ENCODE data around the gene PTPRH.
"Not testable (repeated sequence)": the region's sequence is repeated elsewhere in the genome, so short reads cannot be mapped to it uniquely, and the experiment has no call there.

PTPRH gene

DNA sequence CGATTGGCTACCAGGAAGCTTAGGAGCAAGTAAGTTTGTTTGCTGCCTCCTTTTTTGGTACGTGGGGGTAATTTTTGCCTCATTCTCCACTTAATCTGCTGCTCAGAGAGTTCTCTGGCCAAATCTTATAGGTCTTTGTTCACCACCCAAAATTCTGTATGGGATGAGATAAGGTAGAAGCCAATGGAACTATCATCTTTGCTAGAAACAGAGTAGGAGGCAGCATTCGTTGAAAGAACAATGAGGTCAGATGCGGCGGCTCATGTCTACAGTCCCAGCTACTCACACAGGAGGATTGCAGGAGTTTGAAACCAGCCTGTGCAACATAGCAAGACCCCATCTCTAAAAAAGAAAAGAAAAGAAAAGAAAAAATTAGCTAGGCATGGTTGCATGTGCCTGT is 37.9 kb downstream of the PTPRH start:
- in situ Hi-C loops (cut with MboI; ENCODE audit: low pct_unique_long_range_greater_than_20kb, low sequenced_read_pairs): no loop called here
- no peak for DNase-seq

DNA sequence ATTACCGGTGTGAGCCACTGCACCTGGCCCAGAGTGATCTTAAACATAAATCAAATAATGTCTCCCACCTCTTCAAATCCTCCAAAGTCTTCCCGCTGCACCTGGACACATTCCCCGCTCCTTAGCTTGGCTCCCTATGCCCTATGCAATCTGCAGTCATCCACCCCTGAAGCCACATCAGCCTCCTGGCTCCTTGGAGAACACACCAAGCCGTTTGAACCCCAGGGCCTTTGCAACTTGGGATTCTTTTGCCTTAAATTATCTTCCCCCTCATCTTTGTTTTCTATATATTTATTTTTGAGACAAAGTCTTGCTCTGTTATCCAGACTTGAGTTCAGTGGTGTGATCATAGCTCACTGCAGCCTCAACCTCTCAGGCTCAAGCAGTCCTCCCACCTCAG is 40.2 kb downstream of the PTPRH start:
- in situ Hi-C loops (cut with MboI; ENCODE audit: low pct_unique_long_range_greater_than_20kb, low sequenced_read_pairs): no loop called here
- DNase-seq: no peak

DNA sequence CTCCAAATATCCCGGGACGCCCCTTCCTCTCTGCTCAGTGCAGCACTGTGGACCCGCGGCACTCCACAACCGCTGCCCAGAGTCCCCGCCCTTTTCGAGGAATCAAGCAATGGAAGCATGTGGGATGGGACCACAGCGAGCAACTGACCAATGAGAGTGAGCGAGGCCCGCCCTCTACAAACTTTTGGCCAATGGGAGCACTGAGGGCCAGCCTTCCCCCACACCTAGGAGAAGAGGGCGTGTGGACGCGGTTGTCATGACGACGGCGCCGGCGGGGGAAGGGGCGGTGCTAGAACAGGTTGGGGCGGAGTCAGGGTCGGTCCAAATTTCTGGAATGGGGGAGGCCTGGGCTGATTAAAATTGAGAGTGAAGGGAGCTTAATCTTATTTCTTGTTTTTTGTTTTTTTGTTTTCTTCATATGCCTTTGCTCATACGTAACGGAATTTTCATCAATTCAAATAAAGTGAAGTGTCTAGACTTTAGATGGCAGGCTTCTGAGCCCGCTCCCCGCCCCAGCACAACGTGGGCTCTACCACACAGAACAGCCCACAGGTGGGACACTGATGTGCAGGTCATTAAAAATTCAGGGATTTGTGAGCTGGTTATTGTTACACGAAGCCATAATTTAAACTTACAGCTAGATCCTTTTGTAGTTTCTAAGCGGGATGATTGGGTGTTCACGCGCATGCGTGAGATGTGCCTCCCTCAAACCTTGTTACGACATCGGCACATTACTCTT is 42.6 kb downstream of the PTPRH start, which contains the start of gene DNAAF3:
Gene DNAAF3, minus strand, starts transcription at position 84 of the 739 bp plus-strand sequence. CDS start 200 bp downstream, outside the sequence.
- DNase-seq: peak; percentile 98
- in situ Hi-C loops (cut with MboI; ENCODE audit: low pct_unique_long_range_greater_than_20kb, low sequenced_read_pairs): no loop called here

DNA sequence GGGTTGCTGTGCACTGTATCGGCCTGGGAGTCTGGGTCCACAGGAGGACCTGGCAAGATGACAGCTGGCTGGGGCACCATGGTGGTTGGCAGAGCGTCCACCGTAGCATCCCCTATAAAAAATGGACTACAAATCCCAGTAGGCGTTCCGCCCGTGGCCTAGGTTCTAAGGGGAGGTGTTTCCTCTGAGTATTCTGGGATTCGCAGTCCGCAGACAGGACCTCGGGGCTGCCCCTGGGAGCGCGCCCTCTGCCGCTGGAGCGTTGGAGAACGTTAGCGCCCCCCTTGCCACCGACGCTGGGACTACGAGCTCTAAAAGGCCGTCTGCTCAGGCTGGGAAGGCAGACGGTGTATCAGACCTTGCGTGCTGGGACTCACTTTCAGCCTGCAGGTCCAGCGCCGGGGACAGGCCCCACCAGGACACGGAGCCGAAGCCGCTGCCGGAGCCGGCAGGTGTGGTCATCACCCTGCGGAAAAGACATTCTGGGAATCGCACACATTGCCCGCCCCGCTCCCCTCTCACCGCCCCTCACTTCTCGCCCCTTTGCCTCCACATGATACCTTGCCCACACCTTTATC is 43.3 kb downstream of the PTPRH start:
- in situ Hi-C loops (cut with MboI; ENCODE audit: low pct_unique_long_range_greater_than_20kb, low sequenced_read_pairs): no loop called here
- DNase-seq: peak; percentile 88

DNA sequence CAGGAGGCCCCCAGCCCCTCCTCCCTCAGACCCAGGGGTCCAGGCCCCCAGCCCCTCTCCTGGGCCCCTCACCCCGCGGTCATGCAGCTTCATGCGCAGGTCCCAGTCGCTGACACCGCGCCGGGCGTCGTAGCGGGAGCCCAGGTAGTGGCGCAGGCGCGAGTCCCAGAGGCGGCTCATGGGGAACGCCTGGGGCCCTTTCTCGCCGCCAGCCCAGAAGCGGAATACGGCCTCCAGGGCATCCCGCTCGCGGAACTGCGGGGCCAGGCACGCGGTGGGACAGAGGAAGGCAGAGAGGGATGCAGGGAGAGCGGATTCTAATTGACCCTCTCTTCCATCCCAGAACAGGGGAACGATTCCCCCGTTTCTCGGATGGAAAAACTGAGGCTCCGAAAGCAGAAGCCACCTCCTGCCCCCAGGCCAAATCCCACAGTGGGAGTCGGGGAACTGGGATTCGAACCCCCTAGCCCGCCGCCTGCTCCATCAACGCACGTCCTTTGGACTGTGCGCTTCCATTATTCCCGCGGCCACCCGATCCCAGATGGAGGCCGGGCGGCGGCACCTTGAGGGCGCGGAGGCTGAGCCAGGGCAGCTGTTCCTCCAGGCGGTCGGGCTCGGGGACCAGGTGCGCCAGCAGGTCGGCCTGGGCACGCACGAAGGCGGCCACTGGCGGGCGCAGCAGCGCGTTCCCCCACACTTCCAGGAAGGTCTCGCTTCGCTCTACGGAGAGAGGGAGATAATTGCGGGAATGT is 47.6 kb downstream of the PTPRH start:
- in situ Hi-C loops (cut with MboI; ENCODE audit: low pct_unique_long_range_greater_than_20kb, low sequenced_read_pairs): no loop called here
- DNase-seq: no peak

DNA sequence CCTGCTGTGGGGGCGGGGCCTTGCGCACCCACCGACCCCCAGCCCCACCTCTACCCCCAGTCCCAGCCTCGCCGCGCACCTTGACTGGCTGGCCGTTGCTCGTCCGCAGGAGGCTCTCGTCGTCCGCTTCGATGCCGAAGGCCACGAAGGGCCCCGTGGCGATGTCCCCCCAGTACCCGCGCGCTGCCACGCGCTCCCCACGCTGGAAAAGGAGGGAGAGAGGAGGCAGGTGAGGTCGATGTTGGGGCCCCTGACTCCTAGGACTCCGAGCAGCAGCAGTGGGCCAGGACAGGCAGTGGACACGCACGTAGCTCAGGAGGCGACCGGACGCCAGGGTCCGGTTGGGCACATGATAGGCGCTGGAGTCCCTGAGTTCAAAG is 48.3 kb downstream of the PTPRH start:
- in situ Hi-C loops (cut with MboI; ENCODE audit: low pct_unique_long_range_greater_than_20kb, low sequenced_read_pairs): no loop called here
- DNase-seq: no peak

DNA sequence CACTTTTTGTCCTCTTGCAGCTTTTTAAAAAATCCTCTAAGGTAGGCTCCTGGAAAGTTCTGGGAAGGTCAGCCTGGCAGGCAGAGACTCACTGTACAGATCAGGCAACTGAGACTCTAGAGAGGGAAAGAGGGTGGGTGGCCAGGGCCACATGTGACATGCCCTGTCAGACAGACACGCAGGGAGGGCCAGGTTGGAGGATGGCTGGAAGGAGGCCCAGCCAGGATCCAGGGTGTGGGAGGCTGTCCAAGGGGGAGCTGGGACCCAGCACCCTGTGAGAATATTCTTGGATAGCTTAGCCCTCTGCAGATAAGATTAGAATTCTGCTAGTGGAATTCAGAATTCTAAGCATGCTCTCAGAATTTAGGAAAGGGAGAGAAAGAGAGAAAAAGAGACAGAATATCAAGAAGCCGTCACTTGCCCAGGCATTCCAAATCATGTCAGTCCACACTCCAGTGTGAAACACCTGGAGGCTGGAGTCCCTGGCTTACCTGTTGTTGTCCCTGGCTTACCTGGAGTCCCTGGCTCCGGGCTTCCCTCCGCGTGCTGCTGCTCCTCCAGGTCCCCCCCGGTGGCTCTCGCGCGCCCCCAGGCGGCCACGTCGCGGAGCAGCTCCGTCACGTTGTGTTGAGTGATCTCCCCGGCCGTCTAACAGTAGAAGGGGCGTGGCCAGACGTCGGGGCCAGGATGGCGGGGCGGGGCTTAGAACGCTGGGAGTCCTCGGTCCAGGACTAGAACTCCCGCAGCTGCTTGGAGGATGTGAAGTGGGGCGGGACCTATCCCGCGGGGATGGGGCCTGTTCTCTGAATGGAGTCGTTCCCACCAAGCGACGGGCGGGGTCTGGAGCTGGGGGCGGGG is 48.9 kb downstream of the PTPRH start:
- in situ Hi-C loops (cut with MboI; ENCODE audit: low pct_unique_long_range_greater_than_20kb, low sequenced_read_pairs): no loop called here
- peak; percentile 95 for DNase-seq

DNA sequence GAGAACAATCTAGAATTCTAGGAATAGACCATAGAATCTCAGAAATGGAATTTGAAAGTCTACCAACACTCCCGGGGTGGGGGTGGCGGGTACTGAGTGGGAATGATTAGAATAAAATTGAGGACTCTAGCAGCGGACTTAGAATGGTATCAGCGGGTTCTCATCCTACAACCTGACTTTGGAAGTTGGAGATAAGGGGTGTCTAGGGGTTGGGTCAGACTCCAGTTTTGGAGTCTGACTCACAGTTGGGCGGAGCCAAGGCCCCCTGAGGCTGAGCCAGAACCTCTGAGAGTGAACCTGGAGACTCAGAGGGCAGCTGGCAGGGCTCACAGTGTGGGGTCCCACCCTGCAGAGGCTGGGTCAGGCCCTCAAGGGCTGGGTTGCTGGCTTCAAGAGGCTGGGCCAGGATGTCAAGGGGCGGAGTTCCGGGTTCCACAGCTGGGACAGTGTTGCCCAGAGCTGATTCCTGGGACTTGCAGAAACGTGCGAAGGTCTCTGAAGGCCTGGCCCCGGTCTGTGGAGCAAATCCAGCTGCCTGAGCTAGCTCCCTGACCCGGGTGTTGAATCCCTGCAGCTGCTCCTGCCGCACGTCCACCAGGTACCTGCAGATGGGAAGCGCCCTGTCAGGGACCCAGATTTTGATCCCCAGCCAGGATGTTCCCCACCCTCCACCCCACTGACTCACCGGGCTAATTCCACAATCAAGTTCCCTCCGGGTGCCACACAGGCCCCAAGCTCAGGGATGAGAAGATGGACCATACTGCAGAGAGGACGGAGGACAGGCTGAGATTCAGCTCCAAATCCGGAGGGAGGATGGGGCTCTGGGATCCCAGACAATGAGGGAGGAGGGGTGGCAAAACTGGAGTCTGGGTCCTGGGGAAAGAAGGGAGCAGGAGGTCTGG is 50.2 kb downstream of the PTPRH start:
- no peak for DNase-seq
- in situ Hi-C loops (cut with MboI; ENCODE audit: low pct_unique_long_range_greater_than_20kb, low sequenced_read_pairs): no loop called here

DNA sequence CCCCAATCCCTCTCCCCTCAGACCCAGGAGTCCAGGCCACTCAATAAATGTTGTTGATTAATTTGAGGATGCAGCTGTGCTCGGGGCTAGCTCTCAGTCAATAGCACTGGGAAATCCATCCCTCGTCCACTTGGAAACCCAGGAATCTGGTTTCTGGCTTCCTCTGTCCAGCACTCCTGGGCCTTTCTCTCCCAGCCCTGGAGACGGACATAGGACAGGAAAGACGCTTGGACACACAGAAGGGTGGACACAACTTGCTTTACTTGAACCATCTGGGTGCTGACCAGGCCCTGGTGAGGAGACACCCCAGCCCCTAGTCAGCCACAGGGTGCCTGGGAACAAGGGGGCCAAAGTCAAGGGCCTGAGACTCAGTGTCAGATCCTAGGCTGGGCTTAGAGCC is 50.9 kb downstream of the PTPRH start:
- in situ Hi-C loops (cut with MboI; ENCODE audit: low pct_unique_long_range_greater_than_20kb, low sequenced_read_pairs): no loop called here
- DNase-seq: no peak

DNA sequence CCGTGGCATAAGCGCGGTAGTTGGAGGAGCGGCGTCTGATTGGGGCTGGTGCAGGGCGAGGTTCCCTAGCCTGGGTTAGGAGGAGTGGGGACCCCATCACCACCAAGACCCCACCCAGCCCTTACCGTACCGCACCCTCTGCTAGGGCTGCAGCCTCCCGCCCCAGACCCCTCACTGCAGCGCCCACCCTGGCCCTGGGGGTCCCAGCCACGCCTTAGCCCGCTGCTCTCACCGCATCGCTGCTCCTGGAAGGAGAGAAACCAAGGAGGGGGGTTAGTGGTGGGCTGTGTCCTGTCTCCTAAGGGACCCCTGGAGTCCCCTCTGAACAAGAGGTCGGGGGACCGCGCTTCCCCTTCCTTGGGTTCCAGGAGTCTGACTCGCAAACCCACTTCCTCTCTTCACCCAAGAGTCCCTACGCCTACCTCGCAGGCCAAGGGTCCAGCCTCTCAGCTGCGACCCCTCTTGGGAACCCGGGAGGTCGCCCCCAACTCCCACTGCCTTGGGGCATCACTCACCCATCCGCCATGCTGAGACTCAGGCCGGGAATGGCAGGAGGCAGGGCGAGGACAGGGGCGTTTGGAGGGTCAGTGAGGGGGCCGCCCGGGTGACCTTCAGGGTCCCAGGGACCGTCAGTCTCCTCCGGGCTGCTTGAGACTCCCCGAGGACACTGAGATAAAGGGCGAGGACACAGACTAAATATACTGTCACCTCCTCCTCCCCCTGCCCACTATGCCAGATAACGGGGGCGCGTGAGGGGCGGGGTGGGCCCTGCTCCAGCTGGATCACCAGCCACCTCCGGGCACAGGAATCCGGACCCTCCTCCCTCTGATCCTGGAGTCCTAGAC is 52.0 kb downstream of the PTPRH start, which contains the start of gene TNNI3:
Gene TNNI3, minus strand, starts transcription at position 669 of the 845 bp plus-strand sequence. Its CDS starts 143 bp downstream, at position 526.
- in situ Hi-C loops (cut with MboI; ENCODE audit: low pct_unique_long_range_greater_than_20kb, low sequenced_read_pairs): no loop called here
- DNase-seq: no peak

DNA sequence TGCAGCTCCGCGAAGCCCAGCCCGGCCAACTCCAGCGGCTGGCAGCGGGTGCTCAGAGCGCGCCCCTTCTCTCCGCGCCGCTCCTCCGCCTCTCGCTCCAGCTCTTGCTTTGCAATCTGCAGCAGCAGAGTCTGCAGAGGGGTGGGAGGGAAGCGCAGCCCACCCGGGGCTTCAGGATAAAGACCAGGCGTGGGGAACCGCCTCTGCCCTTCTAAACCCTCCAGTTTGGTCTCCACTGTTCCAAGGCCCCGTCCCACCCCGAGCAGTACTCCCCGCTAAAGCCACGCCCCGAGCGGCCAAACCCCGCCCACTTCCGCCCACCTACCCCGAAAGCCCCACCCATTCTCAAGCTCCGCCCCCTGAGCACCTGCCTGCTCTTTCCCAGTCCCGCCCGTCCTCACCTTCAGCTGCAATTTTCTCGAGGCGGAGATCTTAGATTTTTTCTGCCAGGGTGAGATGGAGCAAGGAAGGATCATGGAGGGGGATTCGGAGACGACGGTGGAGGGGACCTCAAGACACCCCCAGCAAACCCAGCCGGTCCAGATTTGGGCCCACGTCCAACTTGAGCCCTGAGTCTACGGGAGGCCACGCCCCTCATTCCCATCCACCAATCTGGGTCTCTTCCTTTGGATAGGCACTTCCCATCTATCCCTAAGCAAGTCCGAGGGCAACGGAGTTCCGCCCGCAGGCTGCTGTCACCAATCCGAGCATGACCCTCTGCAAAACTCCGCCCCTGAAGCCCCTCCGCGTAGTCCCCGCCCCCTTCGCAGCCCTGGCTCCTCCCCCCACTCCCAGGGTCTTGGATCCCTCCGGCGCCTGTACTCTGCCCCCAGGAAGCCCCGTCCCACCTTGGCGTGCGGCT is 52.9 kb downstream of the PTPRH start:
- no peak for DNase-seq
- in situ Hi-C loops (cut with MboI; ENCODE audit: low pct_unique_long_range_greater_than_20kb, low sequenced_read_pairs): no loop called here

DNA sequence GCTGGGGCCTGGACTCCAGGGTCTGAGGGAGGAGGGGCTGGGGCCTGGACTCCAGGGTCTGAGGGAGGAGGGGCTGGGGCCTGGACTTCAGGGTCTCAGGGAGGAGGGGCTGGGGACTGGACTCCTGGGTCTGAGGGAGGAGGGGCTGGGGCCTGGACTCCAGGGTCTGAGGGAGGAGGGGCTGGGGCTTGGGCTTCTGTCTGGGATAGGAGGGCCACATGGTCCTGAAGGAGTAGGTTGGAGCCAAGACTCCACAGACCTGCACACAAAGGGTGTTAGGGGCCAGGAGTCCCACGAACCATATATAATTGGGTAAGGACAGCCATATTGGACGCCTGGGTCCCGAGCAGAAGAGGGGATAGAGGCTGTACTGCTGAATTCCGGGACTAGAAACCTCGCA is 53.5 kb downstream of the PTPRH start:
- in situ Hi-C loops (cut with MboI; ENCODE audit: low pct_unique_long_range_greater_than_20kb, low sequenced_read_pairs); DNase-seq: not testable (repeated sequence)

DNA sequence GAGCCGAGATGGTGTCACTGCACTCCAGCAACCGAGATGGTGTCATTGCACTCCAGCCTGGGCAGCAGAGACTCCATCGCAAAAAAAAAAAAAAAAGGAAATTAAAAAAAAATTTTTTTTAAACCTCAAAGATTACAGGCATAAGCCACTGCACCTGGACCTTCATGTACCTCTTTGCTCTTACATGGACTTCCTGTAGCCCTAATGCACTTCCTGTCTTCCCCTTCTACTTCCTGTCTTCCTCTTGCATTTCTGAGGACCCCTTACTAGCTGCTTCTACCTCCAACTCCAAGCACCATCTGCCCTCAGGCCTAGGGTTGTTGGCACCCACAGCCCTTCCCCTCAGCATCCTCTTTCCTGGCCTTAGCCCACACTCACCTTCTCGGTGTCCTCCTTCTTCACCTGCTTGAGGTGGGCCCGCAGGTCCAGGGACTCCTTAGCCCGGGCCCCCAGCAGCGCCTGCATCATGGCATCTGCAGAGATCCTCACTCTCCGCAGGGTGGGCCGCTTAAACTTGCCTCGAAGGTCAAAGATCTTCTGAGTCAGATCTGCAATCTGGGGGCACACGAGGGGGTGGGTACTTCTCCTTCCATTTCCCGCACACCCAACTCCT is 55.5 kb downstream of the PTPRH start:
- in situ Hi-C loops (cut with MboI; ENCODE audit: low pct_unique_long_range_greater_than_20kb, low sequenced_read_pairs): no loop called here
- DNase-seq: no peak

DNA sequence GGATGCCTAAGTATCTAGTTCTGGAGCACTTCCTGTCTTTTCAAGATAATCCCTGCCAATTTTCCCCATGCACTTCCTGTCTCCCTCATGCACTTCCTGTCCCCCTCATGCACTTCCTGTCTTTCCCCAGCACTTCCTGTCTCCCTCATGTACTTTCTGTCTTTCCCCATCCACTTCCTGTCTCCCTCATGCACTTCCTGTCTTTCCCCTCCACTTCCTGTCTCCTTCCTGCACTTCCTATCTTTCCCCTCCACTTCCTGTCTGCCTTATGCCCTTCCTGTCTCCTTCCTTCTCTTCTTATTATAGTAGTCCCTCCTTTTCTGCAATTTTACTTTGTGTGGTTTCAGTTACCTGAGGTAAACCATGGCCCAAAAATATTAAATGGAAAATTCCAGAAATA is 57.3 kb downstream of the PTPRH start:
- no peak for DNase-seq
- in situ Hi-C loops (cut with MboI; ENCODE audit: low pct_unique_long_range_greater_than_20kb, low sequenced_read_pairs): no loop called here

DNA sequence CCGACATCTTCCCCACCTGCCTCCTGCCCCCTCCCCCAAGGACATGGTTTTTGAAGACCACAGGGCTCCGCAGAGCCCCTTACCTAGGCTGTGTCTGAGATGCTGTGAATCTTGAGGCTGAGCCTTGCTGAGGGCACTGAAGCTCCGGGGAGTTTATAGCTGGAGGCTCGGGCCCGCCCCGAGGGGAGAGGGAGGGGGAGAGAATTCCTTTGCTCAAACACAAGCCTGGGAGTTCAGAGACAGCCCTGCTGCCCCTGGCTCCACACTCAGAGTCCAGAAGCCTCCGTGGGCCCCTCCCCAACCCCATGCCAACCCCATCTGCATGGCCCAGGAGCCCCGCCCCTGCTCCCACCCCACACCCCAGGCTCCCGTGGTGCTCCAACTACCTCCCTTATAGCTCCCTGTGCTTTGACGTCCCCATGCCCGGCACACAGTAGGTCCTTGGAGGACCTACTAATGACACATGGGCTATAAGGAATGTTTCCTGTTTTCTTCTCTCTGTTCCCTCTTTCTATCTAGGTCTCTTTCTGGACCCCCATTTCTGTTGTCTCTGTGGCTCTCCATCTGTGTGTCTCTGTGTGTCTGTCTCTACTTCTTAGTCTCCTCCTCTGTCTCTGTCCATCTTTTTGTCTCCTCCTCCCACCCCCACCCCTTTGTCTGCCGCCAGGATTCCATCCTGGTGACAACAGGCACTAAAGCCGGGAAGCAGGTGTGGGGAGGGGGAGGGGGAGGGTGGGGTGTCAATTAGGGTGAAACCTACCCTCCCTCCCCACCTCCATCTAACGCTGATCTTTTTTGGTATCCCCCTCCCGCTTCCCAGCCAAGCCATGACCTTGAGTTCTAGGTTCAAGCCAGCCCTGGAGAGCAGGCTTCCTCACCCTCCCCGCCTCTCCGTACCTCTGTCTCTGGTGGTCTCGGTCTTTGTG is 60.0 kb downstream of the PTPRH start, which contains the start of gene TNNT1:
Gene TNNT1, minus strand, starts transcription at position 129 of the 926 bp plus-strand sequence. CDS start 2,049 bp downstream, outside the sequence.
- DNase-seq: no peak
- in situ Hi-C loops (cut with MboI; ENCODE audit: low pct_unique_long_range_greater_than_20kb, low sequenced_read_pairs): no loop called here

Measured in KBM-7 (cell line).